NCI-H1694 (cell line): Measurements from ENCODE around the gene CAMKMT.

Experiments
- DNase-seq: peaks from one replicate; lab custom pipeline; 2025; lab: John Stamatoyannopoulos, UW

The CAMKMT gene

DNA sequence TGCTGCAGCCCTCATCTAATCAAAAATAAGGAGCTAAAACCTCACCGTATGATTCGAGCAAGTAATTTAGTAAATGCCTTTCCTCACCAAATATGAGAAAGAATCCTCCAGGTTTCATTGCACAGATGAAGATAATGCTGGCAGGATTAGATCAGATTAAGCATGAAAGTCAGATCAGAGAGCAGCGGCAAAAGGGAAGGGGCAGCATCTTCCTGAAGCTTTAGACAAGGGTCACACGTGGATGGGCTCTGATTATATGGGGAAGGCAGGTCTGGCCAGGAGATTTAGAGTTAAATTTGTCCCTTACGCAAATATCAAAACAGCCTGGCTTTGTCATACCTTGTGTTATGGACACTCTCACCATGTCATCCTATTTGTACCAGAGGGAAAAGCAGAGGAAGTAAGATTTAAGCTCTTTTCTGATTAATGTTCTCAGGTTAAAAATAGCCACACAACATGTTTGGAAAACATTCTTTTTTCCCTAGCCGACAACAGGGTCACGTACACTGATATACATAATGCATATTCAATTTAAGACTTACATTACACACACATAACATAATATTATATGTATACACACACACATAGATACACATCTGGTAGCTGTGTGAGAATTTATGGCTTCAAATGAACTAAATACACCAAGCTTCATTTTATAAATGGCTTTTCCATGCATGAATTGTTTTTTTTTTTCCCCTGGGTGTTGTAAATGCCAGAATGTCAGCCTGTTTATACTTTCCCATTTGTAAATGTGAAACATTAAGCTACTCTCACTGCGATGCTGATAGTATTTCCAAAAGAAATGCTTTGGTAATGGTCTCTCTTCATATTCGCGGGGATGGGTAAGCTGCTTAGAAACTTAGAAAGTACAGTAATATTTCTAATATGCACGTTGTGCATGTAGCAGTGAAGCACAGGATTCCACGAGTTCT lies 383.5 kb downstream of the CAMKMT start:
- peak; percentile 71 for DNase-seq

DNA sequence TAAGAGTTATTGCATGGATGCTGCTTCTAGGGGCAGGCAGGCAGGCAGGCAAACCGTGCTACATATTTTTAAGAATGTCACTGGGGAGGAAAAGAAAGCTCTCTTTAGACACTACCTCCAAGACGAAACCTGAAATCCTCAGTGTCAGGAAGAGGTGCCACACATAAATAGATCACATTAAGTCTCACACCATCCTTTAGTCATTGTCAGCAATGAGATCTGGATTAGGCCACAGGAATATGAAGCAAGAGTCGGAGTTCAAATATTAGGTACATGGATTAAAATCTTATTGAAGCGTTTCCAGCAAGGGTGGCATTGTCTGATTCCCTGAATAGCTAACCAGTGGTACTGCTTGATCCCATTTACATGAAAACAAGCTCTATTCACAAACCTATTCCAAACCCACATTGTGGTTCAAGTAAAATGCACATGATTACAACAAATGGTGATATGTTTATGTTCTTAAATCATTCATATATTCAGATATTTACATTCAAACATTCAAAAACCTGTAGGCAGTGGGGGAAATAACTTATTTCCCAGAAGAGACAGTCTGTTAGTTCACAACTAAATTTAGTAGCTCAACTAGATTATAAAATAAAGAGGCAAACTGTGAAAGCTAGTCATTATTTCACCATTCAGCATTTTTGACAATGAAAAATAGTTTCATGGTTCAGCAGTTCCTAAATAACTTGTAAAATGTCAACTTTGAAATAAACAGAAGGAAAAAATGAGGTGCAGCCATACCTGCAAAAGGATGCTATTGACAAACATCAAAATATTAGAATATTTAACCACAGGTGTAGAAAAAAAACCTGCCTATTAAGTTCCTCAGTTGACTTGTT lies 384.4 kb downstream of the CAMKMT start:
- no peak for DNase-seq

DNA sequence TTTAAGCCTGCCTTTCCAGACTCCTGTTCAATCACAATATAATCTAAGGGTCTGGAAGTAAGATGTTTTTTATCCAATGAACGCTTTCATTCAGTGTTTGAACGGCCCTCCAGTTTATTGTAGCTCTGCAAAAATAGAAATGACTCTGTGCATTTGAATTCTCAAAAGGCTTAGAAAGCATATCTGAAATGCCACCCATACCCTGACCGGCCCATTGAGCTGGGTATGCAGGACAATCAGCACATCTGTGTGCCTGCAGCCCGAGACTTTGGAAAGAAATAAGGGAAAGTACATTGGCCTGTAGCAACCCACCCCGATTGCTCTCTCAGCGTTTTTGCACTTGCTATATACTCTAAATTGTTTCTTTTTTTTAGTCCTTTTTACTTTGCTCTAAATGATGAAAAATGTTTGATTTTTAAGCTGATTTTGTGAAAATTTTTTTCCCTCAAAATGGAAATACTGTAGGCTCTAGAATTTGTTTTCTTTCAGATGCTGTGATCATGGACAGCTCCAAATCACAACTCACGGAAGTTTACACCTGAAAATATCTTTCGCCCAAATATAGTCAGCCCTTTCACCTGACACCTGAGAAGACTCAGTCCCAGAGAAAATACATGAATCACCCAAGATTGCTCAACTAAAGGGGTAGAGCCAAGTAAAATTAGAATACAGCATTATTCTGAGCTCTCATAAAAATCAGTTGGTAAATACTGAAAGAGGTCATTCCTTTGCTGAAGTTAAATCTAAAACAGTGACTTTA lies 385.3 kb downstream of the CAMKMT start:
- no peak for DNase-seq

DNA sequence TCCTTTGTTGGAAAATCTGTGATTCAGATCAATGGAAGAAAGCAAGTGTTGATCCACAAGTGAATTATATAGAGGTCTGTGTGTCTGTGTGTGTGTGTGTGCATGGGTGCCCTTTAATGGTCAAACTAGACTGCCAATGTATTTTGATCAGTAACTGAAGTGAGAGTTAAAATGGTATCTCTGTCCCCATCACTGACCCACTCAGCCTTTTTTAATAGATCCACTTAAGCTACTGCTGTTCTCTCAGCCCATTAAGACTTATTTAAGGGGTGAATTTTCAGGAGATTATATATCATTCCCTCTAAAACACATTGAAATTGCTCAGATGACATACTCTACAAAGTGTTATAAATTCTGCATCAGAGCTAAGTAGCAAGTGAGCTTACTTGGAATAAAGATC lies 386.0 kb downstream of the CAMKMT start:
- DNase-seq, result no peak

DNA sequence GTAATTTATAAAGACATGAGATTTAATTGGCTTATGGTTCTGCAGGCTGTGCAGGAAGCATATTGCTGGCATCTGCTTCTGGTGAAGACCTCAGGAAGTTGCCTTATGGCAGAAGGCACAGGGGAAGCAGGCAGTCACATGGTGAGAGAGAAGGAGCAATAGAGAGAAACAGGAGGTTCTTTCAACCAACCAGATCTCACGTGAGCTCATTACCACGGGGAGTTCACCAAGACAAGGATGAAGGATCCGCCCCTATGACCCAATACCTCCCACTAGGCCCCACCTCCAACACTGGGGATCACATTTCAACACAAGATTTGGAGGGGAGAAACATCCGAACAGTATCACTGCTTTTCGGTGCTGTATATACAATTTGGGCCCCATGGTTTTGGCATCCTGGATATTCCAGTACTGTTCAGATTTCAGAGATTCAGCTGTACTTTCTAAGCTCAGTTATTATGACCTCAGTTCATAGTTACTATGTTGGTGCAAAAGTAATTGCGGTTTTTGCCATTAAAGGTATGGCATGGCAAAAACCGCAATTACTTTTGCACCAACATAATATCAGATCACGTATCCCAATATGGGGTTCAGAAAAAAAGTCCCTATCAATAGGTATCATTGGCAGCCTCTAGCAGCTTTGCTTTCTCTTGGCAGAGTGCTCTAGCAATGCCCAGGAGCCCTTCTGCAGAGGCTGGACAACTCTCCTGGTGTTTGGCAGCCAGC lies 390.2 kb downstream of the CAMKMT start:
- DNase-seq, result no peak

GRCh38 chr2:44752761-44753160 lies 391.0 kb downstream of the CAMKMT start:
- no peak for DNase-seq

DNA sequence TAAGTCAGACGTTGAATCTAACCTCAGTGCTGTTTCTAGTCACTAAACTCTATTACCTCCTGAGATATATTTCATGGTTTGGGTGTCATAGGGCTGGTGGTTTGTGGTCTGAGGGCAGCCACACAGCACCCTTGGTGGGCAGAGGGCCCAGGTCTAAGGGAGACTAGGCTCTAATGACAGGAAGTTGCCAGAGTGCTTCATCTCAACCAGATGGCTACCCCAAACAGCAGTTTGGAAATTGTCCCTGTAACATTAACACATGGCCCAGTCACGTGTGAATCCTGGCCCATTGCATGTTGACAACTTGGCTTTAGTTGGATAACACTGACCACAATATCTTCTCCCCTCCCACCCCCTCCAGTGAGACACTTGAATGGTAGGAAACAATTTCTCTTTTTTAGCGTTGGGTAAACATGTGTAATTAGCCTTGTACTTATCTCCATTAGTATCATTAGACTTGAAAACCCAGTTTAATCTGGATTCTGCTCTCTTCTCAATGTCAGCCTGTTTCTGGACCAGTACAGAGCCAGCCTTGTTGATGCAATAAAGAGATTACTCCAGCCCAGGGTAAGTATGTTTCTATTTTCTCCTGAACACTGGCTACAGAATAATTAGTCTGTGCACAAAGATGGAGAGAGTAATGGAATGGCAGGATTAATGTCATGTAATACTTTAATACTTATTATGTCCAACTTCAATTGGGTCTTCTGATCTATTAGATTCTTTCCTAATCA lies 392.0 kb downstream of the CAMKMT start:
- peak; percentile 12 for DNase-seq

DNA sequence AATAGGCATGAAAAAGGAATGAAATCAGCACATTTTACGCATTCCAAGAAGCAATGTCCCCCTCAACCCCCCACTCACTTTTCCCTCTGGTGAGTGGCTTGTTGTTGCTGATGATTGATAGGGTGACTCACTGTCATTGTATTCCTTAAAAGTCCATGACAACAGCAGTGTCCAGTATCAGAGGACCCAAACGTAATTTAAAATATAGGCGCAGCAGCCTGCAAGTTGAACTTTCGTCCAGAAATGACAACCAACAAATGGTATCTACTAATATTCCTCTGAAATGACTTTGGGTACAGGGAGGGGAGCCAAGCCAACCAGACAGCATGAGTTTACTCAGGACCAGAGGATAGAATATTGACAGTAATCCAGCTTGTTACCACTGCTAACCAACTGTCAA lies 396.8 kb downstream of the CAMKMT start:
- no peak for DNase-seq

DNA sequence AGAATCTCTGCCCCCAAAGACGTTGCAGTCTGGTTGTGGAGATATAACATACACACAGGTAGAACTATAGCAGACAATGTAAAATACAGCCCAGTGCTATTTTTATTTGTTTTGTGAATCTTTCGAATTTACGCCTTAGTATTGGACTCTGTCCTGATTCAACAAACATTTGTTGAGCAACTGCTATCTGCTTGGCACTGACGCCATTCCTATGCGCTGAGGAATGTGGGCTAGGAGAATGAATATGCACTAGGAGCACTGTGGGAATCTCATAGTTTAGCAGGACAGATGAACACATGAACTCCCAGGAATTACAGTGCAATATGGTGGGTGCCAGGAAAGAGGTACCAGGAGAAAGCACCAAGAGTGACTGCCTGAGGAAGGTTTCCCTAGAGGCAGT lies 398.1 kb downstream of the CAMKMT start:
- DNase-seq, result no peak

DNA sequence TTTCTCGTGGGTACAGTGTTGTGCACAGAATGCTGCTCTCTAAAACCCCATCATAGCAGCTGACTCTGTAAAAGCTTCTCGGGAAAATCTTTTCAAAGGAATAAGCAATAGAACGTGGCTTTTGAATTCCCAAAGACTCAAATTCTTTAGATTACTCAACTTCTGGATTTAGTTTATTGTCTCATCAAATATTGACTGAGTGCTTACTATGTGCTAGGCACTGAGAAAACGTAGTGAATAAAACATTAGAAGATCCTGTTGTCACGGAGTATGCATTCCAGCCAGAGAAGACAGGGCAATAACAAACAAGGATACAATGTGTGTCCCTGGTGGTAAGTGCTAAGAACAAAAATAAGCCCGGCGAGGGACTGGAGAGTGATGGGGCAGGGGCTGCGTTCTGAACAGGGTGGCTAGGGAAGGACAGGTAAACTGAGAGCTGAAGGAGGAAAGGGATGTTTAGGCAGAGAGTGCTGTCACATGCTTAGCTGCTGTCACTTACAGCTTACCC lies 401.6 kb downstream of the CAMKMT start:
- DNase-seq, result no peak

DNA sequence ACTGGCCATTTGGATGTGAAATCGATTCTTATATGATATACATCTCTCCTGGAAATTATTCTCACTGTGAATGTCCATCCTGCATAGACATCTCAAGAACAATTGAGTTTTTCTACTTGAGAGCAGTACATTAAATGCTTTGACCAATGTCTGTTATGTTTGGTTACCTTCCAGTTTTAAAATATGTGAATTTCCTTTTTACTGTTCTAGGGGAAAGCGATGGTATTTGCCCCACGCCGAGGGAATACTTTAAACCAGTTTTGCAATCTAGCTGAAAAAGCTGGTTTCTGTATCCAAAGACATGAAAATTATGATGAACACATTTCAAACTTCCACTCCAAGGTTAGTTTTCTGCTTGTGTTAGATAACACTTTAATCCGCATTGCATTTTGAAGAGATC lies 404.5 kb downstream of the CAMKMT start:
- DNase-seq, result no peak

GRCh38 chr2:44766777-44767176 lies 405.0 kb downstream of the CAMKMT start:
- no peak for DNase-seq

GRCh38 chr2:44767691-44768090 lies 405.9 kb downstream of the CAMKMT start:
- no peak for DNase-seq

- no peak for DNase-seq
Measured at GRCh38 chr2:44768438-44769236, 406.9 kb downstream of the CAMKMT start.

GRCh38 chr2:44769349-44770011 lies 407.7 kb downstream of the CAMKMT start:
- DNase-seq, result peak; percentile 23

DNA sequence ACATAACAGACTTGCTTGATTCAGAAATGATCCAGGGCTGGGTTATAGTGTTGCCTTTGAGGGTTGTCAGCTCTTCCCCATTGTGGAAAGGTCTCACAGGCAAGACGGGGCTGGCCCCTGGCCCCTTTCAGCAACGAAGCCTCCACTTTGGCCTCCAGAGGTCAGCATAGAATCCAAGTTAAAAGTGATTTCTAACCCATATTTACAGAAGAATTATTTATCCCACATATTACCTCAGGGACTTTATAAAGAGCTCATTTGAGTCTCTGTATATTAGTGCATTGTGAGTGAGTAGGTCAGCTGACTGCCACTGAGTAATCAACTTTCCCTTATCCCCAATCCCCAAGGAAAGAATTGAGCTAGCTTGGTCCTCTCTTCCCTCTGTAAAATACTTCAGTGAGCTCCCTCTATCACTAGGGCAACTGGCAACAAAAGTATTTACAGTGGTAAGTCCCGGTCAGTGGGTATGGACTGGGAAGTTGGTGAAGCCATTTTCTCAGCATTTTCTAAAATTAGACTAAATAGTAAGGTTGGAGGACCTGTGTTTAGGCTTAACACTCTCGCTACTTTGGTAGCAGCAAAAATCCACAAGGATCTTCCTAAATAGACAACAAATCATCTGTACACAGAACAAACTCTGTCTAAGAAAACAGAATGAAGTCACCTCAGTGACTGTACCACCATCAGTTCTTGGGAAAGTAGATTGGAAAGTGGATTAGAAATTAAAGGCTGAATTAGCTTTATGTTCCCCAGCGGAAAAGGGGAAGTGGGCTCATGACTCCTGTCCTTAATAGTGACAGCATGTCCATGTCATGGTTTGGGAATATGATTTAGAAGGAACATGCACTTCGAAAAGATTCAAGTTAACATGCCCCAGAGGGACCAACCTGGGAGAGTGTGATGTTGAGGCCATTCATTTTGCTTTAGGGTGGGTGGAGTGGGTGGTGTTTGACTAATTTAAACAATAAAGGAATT lies 408.8 kb downstream of the CAMKMT start:
- DNase-seq, result no peak

- DNase-seq, result no peak
Measured at GRCh38 chr2:44771522-44771921, 409.8 kb downstream of the CAMKMT start.

GRCh38 chr2:44772131-44772530 lies 410.4 kb downstream of the CAMKMT start:
- no peak for DNase-seq
